OCI-M2 (cell line): ENCODE data around the gene LHFPL3.

Experiments
- DNase-seq: peaks from one replicate; lab custom pipeline; 2025; ENCODE audit not compliant: unreplicated experiment; lab: John Stamatoyannopoulos, UW

Gene LHFPL3

DNA sequence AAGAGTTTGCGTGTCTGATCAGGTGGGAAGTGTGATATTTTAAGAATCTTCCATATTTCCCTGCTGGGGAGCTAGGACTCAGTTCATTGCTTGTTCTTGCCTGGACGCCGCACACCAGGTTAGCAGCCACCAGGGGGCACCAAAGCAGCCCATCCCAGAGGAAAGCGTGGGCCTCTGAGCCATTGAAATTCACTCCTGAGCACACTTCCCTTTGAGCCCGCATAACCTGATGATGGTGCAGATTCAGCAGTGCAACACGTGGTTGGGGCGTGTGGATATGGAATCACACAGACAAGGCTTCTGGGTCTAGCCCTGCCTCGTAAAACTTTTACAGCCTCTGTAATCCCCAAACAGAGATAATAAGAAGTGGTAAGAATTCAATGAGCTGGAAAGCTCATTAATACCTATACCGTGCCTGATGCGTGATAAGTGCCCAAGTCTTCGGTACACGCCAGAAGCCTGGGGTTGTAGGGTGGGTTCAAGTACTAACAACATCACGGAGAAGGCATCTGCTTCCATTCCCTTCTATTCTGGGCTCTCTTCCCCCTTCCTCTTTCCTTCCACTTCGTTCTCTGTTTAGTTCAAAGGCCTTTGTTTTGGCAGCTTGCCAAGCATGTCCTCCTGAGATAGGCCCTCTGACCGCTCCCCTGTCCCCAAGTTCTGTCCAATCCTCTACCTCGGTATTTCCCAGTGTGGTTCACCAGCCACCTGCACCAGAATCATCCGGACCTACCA, 555.5 kb downstream of the LHFPL3 start:
- DNase-seq, result peak; percentile 24

- no peak for DNase-seq
Observed at GRCh38 chr7:104886651-104887050, 558.2 kb downstream of the LHFPL3 start.

- DNase-seq, result no peak
Observed at GRCh38 chr7:104890216-104890615, 561.8 kb downstream of the LHFPL3 start.

DNA sequence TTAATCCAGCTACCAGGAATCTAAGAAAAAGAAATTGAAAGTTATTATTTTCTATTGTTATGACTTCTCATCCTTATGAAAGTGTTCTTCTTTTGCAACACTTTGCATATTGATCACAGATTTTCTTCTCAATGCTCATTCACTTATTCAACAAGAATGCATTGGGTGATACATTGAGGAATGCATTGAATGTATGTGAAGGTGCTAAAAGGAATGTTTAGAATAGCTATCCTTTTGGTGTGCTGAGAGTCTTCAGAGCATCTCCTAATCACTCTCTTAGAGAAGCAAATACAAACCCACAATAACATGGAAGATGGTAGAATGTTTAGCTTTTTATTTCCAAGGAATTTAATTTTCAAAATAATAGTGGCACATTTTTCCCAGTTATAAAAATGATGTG, 563.5 kb downstream of the LHFPL3 start:
- no peak for DNase-seq

DNA sequence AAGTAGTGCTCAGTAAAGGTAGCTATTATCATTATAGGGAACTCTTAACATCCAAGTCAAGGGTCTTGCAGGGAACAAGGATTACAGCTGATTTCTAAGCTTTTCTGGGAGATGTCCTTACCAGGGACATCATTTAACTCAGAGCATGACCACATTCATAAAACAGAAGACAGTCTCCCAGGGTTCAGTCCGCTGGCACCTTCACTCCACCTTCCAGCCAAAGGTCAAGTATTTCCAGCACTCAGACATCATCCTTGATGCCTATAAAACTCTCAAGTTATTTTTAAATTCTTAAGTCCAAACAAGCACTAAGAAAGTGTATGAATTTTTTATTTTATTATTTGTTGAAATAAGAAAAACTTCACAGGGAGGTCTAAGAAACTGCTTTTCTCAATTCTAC, 565.9 kb downstream of the LHFPL3 start:
- no peak for DNase-seq

DNA sequence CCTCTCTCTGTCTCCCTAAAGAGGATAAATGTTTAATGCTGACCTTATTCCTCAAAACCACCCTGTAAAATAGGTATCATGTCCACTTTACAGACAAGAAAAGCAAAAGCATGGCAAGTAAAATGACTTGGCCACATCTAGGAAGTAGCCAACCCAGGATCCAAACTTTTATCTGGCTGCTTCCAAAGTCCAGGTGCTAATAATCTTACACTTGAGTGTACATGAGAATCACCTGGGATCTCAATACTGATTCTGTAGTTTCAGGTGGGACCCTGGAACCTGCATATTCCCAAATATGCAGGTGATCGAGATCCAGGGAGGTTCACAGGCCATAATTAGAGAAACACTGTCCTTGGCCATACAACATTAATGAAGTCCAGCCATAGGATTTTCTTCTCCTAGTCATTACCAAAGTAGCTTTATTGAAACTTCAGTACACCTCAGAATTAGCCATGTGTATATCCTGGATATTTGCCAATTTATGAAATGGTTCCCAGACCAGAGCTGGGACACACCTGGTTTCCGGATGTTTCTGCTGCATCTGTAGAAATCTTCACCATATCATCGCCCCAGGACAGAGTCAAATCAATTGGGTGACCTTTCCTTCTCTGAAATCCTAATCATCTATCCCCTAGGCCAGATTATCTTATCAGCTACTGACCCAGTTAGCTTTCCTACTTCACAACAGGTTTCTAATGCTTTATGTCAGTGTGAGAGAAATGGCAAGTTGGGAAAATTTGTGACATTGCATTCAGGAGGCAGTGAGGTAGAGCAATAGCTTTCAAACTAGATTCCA, 566.5 kb downstream of the LHFPL3 start:
- no peak for DNase-seq

- no peak for DNase-seq
Observed at GRCh38 chr7:104895522-104896236, 567.3 kb downstream of the LHFPL3 start.

- DNase-seq, result no peak
Observed at GRCh38 chr7:104898434-104898833, 570.0 kb downstream of the LHFPL3 start.

DNA sequence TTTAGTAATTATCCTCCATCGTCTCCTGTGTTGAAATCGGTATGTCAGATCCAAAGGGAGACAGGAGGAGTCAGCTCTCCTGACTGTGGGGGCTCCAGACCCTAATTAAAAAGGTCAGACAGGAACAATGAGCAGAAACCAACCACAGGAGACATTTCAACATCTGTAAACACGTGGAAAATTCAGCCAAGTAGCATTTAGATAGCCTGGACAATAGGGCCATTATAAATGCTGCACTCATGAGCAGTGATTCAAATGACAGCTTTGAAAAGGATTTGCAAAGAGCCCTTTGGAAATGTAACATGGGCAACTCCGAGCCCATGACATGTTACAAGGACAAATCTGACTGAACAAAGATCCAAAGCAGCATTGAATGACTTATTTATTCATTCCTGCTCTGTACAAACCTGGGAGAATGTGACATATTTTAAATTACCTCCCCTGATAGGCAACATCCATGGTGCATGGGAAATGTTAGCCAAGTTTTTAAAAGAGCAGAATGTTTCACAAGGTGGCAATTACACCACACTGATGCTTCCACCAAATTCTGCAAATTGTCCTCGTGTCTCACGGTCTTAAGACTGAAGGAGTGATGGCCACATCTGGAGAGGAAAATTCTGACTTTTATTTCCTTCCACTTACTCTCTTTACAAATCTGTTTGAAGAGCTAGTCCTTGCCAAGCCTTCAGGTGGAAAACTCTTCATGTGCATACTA, 572.3 kb downstream of the LHFPL3 start:
- DNase-seq, result no peak

- DNase-seq, result no peak
Observed at GRCh38 chr7:104901240-104901619, 572.8 kb downstream of the LHFPL3 start.

- no peak for DNase-seq
Observed at GRCh38 chr7:104902183-104902582, 573.8 kb downstream of the LHFPL3 start.

DNA sequence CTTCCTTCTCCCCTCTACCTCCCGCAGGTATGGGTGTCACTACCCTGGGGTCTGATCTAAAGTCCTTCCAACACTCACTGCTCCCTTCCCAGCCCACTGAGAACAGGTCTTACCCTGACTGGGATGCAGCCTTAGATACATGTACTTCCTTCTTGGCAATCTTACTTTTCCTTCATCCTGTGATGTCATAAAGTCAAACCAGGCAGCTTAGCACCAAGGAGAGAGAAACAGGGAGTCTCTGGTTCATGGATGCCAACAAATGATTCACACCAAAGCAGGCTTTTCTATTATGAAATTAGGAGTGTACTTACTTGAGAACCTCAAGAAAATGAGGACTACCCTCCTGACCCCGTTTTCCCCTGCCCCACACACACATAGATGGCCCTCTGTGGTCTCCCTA, 574.6 kb downstream of the LHFPL3 start:
- no peak for DNase-seq

GRCh38 chr7:104903846-104904245, 575.4 kb downstream of the LHFPL3 start:
- no peak for DNase-seq

GRCh38 chr7:104906032-104906431, 577.6 kb downstream of the LHFPL3 start:
- DNase-seq, result no peak

- no peak for DNase-seq
Observed at GRCh38 chr7:104906556-104906955, 578.2 kb downstream of the LHFPL3 start.

DNA sequence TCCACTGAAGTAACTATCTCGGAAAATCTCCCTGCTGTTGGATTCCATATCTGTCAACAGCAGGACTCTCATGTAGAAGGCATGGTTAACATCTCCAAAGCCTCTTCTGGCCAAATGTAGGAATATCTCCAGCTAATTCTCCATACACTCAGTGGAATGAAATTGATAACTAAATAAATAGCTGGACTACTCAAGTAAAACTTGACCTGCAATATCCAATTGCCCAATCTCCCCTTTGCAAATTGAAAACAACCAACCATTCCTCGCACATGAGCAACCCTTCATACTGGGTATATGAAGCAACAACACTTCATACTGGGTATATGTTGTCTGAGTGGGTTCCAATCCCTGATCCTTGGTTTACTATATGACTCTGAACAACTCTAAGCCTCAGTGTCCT, 580.2 kb downstream of the LHFPL3 start:
- DNase-seq, result no peak

DNA sequence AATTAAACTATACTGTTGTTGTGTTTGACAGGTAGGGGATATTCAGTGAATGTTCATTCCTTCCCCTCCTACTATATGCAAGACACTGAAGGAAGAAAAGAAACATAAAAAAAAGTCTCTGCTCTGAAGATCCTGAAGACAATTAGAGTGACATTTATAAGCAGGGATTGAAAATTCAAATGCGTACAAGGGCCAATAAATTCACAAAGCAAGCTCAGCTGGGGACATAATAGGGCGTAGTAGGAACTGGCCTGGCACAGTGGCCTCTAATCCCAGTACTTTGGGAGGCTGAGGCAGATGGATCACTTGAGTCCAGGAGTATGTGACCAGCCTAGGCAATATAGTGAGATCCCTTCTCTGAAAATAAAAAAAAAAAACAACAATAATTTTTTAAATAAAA, 580.7 kb downstream of the LHFPL3 start:
- no peak for DNase-seq

DNA sequence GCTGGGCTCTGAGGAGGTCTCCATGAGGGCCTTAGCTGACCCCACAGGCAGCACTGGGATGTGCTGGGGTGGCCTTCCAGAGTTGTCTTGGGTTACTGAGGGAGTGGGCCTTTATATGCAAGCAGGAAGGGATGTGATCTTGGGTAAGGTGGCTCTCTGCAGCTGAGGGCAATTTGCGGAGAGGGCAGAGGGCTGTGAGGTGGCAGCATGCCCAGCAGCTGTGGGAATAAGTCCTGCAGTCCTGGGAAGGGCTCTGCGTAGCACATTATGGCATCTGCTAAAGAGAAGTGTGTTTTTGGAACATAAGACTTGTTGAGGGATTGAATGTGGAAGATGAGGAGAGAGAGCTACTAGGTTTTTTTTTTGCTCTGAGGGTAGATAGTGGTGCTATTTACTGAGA, 586.0 kb downstream of the LHFPL3 start:
- DNase-seq, result no peak

GRCh38 chr7:104921596-104921995, 593.2 kb downstream of the LHFPL3 start:
- no peak for DNase-seq

GRCh38 chr7:104922182-104923009, 594.0 kb downstream of the LHFPL3 start:
- no peak for DNase-seq
